Muscle layer of duodenum (tissue), 2 donors: ENCODE measurements around the gene AGPAT1.
A peak's percentile ranks its signal among the peaks of the same experiment; 100 is the strongest.

Experiments
- H3K27ac ChIP-seq: one replicate; pipeline ENCODE4 v1.7.0; 2013; ENCODE audit warnings: mild to moderate bottlenecking, low read length
- H3K27me3 ChIP-seq: one replicate; pipeline ENCODE4 v1.7.0; 2013; ENCODE audit warnings: low read depth, mild to moderate bottlenecking, control low read depth, low read length
- H3K36me3 ChIP-seq, 2 donors: one replicate each; pipeline ENCODE4 v1.7.0; 2013; ENCODE audit warnings: low read length in 2 of 2, control low read depth in 1 of 2, mild to moderate bottlenecking in 1 of 2; ENCODE audit not compliant: insufficient read depth in 2 of 2, control insufficient read depth in 1 of 2
- H3K4me1 ChIP-seq, 2 donors: one replicate each; pipeline ENCODE4 v1.7.0; 2013; ENCODE audit warnings: low read length in 2 of 2, mild to moderate bottlenecking in 2 of 2, control low read depth in 1 of 2, moderate library complexity in 1 of 2; ENCODE audit not compliant: insufficient read depth in 2 of 2, control insufficient read depth in 1 of 2
- H3K4me3 ChIP-seq, 2 donors: one replicate each; pipeline ENCODE4 v1.7.0; 2013; ENCODE audit warnings: low read length in 2 of 2, low read depth in 1 of 2, mild to moderate bottlenecking in 1 of 2
- H3K9me3 ChIP-seq, 2 donors: one replicate each; pipeline ENCODE4 v1.7.0; 2013; ENCODE audit warnings: low read length in 2 of 2, control low read depth in 1 of 2, mild to moderate bottlenecking in 1 of 2; ENCODE audit not compliant: control insufficient read depth in 1 of 2
- donor health status: healthy.

The AGPAT1 gene

DNA sequence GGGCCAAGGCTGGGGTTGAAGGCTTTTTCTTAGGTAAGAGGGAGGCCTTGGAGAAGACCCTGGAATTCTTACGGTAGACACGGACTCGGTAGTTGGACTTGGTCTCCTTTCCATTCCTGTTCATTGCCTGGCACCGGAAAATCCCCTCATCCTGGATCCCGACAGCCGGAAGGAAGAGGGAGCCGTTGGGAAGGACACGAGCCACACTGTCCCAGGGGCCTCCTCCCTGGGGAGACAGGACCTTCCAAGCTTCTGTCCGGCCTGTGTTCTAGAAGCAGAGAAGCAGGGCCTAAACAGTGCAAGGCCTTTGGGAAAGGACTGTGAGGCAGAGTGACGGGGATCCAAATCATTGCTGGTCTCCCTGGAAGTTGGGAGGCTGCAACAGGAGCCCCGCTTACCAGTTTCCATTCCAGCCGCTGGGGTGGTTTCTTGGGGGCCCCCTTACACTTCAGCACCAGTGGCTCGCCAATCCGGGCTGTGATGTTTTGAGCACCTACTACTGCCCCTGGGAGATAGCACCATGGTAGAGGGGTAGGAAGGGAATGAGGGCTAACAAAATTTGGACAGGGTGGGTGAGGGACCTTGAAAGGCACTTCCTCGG, 7.7 kb upstream of the AGPAT1 start:
- H3K36me3 ChIP-seq, result peaks cover 38 to 47% of the 10 kb centered on the region in 2 donors
- H3K27ac ChIP-seq, result peak overlapping the region; percentile 60
- H3K4me3 ChIP-seq, result no peak overlapping the region
- H3K27me3 ChIP-seq, result no peaks in the 10 kb centered on the region
- H3K4me1 ChIP-seq, result peaks cover 14 to 51% of the 10 kb centered on the region in 2 donors
- H3K9me3 ChIP-seq, result no peaks in the 10 kb centered on the region

DNA sequence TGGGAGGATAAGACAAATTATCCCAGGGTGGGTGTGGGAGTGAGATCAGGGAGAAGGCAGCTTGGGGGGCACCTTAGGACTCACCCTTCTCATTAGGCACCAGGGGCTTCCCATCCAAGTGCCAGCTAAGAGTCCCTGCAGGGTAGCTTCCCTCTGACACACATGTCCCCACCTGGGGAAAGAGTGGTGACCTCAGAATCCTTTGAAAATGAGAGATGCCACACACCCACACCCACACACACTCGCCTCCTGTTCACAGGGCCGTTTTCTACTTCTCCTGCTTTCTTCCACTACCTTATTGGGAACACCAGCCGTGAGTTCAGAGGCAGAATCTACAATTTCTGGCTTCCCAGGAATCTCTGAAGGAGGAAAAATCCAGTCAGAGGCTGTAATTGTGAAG, 7.1 kb upstream of the AGPAT1 start:
- H3K4me1 ChIP-seq, result peaks cover 14 to 46% of the 10 kb centered on the region in 2 donors
- H3K9me3 ChIP-seq, result no peaks in the 10 kb centered on the region
- H3K27me3 ChIP-seq, result no peaks in the 10 kb centered on the region
- peaks cover 38 to 47% of the 10 kb centered on the region in 2 donors for H3K36me3 ChIP-seq
- H3K4me3 ChIP-seq, result no peak overlapping the region
- peak overlapping the region; percentile 60 for H3K27ac ChIP-seq

DNA sequence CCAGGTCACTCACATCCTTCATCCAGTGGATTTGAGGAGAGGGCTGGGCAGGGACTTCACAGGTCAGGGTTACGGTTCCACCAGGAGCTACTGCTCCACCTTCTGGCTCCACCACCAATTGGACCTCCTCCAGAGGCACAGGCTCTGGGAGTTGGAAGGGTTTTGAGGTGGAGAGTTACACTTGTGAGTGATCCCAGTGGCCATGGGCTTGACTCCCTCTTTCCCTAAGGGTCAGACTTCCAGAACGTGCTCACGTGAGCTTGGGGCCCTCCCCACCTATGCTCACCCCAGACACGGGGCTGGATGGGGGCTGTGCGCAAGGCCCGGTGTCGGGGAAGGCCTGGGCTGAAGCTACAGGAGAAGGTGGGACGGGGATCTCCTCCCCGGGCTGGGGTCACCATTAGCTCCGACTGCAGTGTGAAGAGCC, 6.7 kb upstream of the AGPAT1 start:
- H3K36me3 ChIP-seq, result peaks cover 37 to 47% of the 10 kb centered on the region in 2 donors
- H3K4me3 ChIP-seq, result no peak overlapping the region
- peak overlapping the region; percentile 60 for H3K27ac ChIP-seq
- H3K27me3 ChIP-seq, result no peaks in the 10 kb centered on the region
- H3K9me3 ChIP-seq, result no peaks in the 10 kb centered on the region
- peaks cover 14 to 41% of the 10 kb centered on the region in 2 donors for H3K4me1 ChIP-seq

DNA sequence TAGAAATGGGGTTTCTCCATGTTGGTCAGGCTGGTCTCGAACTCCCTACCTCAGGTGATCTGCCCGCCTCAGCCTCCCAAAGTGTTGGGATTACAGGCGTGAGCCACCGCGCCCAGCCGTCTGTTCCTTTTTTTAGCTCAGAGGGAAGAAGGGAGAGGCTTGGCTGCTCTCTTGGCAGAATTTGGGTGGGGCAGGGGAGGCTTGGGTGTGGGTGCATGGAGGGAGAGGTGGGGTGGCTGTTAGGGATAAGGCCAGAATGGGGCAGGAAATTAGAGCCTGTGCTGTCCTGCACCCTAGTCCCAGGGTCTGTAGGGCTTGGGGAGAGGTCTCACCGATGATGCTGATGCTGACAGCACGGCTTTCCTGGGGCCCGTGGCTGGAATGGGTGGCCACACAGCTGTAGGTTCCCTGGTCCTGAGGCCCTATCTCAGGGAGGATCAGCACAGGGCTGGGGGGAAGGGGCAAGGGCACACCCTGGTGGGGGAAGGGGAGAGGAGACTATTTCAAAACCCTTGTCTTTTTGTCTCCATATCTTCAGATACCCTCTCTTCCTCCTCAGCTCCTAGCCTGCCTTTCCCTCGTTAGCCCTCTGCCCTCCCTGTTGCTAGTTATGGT, 6.1 kb upstream of the AGPAT1 start:
- no peaks in the 10 kb centered on the region for H3K9me3 ChIP-seq
- H3K4me3 ChIP-seq, result no peak overlapping the region
- H3K36me3 ChIP-seq, result peaks cover 31 to 42% of the 10 kb centered on the region in 2 donors
- no peaks in the 10 kb centered on the region for H3K27me3 ChIP-seq
- H3K4me1 ChIP-seq, result peaks cover 18 to 36% of the 10 kb centered on the region in 2 donors
- no peak overlapping the region for H3K27ac ChIP-seq

DNA sequence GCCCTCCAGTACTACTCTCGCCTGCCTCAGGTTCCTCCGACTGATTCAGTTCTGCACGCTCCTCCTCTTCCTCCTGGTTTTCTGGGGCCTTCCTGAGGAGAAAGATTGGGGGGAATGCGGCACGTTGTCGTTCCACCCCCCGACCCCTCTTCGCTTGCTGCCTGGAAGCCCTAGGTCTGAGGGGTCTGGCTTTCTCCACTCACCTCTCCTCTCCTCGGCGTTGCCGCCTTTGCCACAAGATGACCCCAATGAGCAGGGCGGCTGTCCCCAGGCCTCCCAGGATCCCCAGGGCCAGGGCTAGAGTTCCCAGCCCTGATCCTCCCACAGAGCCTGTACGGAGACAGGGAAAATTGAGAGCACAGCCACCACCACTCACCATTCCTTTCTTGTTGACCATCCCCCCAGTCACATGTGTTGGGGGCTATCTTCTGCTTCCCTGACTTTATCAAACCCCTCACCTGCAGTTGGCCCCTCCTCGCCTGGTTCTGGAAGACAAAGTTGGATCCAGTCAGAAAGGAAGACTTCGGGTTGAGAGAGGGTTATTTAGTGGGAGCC, 5.3 kb upstream of the AGPAT1 start:
- H3K9me3 ChIP-seq, result no peaks in the 10 kb centered on the region
- peaks cover 26 to 38% of the 10 kb centered on the region in 2 donors for H3K4me1 ChIP-seq
- H3K36me3 ChIP-seq, result peaks cover 23 to 35% of the 10 kb centered on the region in 2 donors
- no peak overlapping the region for H3K4me3 ChIP-seq
- H3K27ac ChIP-seq, result no peak overlapping the region
- no peaks in the 10 kb centered on the region for H3K27me3 ChIP-seq

DNA sequence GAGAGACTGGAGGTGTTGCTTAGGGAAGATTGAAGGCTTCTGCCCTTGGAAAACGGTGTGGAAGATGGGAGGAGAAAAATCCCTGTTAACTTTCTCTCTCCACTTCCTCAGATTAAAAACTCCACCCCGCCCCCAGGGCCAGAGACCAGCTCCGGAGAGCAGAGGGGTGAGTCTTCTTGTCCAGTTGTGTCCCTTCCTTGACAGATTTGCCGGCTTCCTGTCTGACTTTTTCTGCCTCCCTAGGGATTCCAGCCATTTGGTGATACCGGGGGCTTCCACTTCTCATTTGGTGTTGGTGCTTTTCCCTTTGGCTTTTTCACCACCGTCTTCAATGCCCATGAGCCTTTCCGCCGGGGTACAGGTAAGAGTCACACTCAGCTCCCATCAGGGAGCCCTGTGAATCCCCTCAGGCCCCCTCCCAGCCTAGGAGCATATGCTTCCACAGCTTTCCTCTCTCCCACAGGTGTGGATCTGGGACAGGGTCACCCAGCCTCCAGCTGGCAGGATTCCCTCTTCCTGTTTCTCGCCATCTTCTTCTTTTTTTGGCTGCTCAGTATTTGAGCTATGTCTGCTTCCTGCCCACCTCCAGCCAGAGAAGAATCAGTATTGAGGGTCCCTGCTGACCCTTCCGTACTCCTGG, 4.0 kb upstream of the AGPAT1 start:
- Histone ChIP-seq H3K4me3 (peak overlapping the region; percentile 80 to 84), H3K27ac (no peak overlapping the region), H3K36me3 (peaks cover 21 to 35% of the 10 kb centered on the region in 2 donors), H3K27me3 (no peaks in the 10 kb centered on the region), H3K4me1 (peaks cover 33 to 41% of the 10 kb centered on the region in 2 donors), H3K9me3 (no peaks in the 10 kb centered on the region)

DNA sequence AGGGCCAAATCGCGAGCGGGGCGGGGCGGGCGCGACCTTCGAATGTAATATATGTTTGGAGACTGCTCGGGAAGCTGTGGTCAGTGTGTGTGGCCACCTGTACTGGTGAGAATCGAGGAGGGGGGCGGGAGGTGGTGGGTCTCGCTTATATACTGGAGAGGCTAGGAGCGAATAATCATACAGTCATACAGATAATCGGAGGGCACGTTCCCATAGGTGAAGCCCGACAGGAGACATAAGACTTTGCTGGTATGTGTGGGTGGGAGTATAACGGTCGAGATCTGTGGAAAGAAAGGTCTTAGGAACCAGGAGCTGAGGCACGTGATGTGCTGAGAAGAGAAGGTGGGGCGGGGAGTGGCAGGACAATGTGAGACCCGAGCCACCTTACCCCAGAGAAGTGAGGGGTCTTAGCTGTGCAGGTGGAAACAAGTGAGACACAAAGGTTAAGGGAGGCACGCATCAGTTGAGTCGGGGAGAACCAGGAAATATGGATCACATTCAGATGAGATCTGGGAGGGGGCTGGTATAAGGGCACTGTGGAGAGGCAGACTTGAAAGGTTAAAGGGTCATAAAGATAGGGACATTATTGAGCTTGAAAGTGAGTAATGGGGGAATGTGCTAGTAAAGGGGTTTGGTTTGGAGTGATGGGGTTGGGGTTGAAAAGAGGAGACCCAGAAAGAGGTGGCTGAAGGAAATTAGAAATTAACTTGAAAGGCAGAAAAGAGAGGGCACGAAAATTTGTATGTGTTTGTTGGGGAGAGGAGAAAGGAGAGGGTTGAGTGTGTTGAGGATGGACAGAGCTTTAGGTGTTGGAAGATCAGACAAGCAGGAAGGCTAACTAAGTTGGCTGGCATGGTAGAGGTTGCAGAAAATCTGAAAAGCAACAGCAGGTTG, 2.9 kb upstream of the AGPAT1 start:
- peaks cover 35 to 48% of the 10 kb centered on the region in 2 donors for H3K4me1 ChIP-seq

DNA sequence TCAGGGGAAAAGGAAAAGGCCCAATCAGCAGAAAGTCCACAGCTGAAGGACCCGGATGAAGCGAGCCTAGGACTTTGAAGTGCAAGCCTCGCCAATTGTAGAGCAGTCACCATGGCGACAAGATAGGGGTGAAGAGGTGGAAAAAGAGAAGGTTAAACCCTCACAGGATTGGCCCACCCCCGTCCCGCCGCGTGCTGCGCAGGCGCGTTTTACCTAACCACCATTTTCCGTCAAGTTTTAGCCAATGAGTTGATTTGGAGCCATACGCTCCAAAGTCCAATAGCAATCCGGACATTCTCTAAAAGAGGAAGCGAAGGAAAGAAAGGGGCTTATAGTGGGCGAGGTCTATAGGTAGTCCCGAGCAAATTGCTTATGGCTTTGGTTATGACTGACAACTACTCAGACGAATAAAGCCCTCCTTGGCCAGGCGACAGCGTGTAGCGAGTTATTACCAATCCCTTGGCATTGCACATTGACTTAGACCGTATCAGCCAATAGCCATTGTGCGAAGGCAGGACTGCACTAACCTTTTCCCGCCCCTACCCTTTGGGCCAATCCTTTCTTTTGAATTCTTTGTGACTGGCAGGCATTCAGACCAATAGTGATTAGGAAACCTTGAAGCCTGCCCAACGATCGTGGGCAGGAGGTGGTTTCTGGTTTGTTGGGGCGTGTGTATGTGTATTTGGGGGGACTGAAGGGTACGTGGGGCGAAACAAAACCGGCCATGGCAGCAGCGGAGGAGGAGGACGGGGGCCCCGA, 2.1 kb upstream of the AGPAT1 start, which contains the start of gene RNF5:
Gene RNF5 (plus strand): TSS at position 618 of the 759 bp plus-strand sequence. CDS start 107 bp downstream, at position 725.
- Histone ChIP-seq H3K4me1 (peaks cover 35 to 52% of the 10 kb centered on the region in 2 donors), H3K27ac (peak within 1 kb of the TSS; percentile 99), H3K36me3 (peaks cover 17 to 24% of the 10 kb centered on the region in 2 donors), H3K27me3 (no peaks in the 10 kb centered on the region), H3K9me3 (no peaks in the 10 kb centered on the region), H3K4me3 (peak within 1 kb of the TSS; percentile 80 to 84)

More for the DNA sequence above, 2.9 kb upstream of the AGPAT1 start:
- peaks cover 21 to 29% of the 10 kb centered on the region in 2 donors for H3K36me3 ChIP-seq
- peak overlapping the region; percentile 99 for H3K27ac ChIP-seq
- H3K9me3 ChIP-seq, result no peaks in the 10 kb centered on the region
- H3K4me3 ChIP-seq, result peak overlapping the region; percentile 80 to 84
- no peaks in the 10 kb centered on the region for H3K27me3 ChIP-seq

DNA sequence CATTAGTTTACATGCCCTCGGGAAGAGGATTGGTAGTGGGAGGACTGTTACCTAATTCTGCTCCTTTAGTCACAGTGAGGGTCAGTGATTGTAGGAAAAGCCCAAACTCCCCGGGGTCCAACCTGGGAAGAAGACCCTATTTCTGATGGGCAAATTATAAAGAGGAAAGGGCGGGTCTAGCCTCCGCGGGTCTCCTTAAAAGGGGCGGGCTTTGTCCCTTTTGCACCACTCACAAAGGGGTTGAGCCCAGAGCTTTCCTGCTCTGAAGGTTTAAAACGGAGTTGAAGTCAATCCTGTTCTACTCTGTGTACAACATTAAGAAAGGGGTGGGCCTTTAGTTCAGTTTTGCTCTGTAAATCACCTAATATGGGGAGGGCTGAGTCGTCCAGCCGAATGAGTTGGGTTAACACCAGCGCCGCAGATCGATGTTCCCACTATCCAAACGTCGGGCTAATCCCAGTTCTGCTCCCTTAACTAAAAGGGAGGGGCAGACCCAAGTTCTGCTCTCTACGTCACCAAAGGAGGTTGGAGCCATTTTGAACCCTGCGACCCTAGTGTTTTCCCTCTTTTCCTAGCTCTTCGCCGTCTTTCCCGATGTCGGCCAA, 1.4 kb upstream of the AGPAT1 start:
- Histone ChIP-seq H3K36me3 (peaks cover 12 to 19% of the 10 kb centered on the region in 2 donors), H3K27ac (peak overlapping the region; percentile 99), H3K4me3 (peak overlapping the region; percentile 80 to 84), H3K4me1 (peaks cover 35 to 51% of the 10 kb centered on the region in 2 donors), H3K9me3 (no peaks in the 10 kb centered on the region), H3K27me3 (no peaks in the 10 kb centered on the region)
